NCI-H526 (cell line): ENCODE measurements around the gene EXOC4.

Source experiments
- DNase-seq, 2 experiments: peaks; one replicate each; lab custom pipeline; 2025; lab: John Stamatoyannopoulos, UW

EXOC4 gene

GRCh38 chr7:133829336-133829897 lies 576.5 kb downstream of the EXOC4 start:
- DNase-seq = no peak

GRCh38 chr7:133830081-133830480 lies 577.2 kb downstream of the EXOC4 start:
- no peak for DNase-seq

- DNase-seq = no peak
Measured at GRCh38 chr7:133836666-133837065, 583.8 kb downstream of the EXOC4 start.

GRCh38 chr7:133837224-133837623 lies 584.3 kb downstream of the EXOC4 start:
- no peak for DNase-seq

GRCh38 chr7:133839121-133839520 lies 586.2 kb downstream of the EXOC4 start:
- no peak for DNase-seq

GRCh38 chr7:133843341-133843740 lies 590.5 kb downstream of the EXOC4 start:
- no peak for DNase-seq

GRCh38 chr7:133845005-133845404 lies 592.1 kb downstream of the EXOC4 start:
- DNase-seq = no peak

GRCh38 chr7:133846203-133846945 lies 593.5 kb downstream of the EXOC4 start:
- no peak for DNase-seq

- no peak for DNase-seq
Measured at GRCh38 chr7:133850497-133851280, 597.8 kb downstream of the EXOC4 start.

- no peak for DNase-seq
Measured at GRCh38 chr7:133851411-133851810, 598.5 kb downstream of the EXOC4 start.

GRCh38 chr7:133853706-133854276 lies 600.9 kb downstream of the EXOC4 start:
- DNase-seq = peak; percentile 72 to 86

- peak; percentile 44 to 85 for DNase-seq
Measured at GRCh38 chr7:133854739-133855138, 601.9 kb downstream of the EXOC4 start.

- DNase-seq = no peak
Measured at GRCh38 chr7:133857376-133858119, 604.7 kb downstream of the EXOC4 start.

- no peak for DNase-seq
Measured at GRCh38 chr7:133858311-133858710, 605.4 kb downstream of the EXOC4 start.

GRCh38 chr7:133859231-133859630 lies 606.4 kb downstream of the EXOC4 start:
- DNase-seq = no peak

GRCh38 chr7:133859871-133860450 lies 607.1 kb downstream of the EXOC4 start:
- DNase-seq = no peak

- DNase-seq = no peak
Measured at GRCh38 chr7:133860628-133861335, 607.9 kb downstream of the EXOC4 start.

- no peak for DNase-seq
Measured at GRCh38 chr7:133861876-133862275, 609.0 kb downstream of the EXOC4 start.

GRCh38 chr7:133863362-133864061 lies 610.6 kb downstream of the EXOC4 start:
- no peak for DNase-seq

- no peak for DNase-seq
Measured at GRCh38 chr7:133869556-133869955, 616.7 kb downstream of the EXOC4 start.
